Stimulated activated naive B cell treated with anti-CD40 and anti-IgM and Interleukin-4, amounts not matched to agents 10 μg/mL and 1 μg/mL and 100 μg/mL, for 72 hours (primary cell): ENCODE data around the gene GRN.
"Not testable (repeated sequence)": the region's sequence is repeated elsewhere in the genome, so short reads cannot be mapped to it uniquely, and the experiment has no call there.

Experiments used
- ATAC-seq, 2 donors: fragments of 150-1000 bp; cut with Tn5 transposase; replicated peaks; 2 replicates each; pipeline ENCODE4 v1.10.0; 2021; ENCODE audit warnings: moderate library complexity in 1 of 2
- DNase-seq: peaks from one replicate; pipeline ENCODE4 v3.0.0; 2021
- H3K27ac Mint-ChIP-seq: one replicate; pipeline ENCODE4 v1.8.0; 2022; ENCODE audit warnings: mild to moderate bottlenecking, mixed read lengths
- H3K27me3 Mint-ChIP-seq, 2 donors: one replicate each; pipeline ENCODE4 v1.8.0; 2022; ENCODE audit warnings: mixed read lengths in 2 of 2
- H3K36me3 Mint-ChIP-seq, 2 donors: one replicate each; pipeline ENCODE4 v1.8.0; 2022; ENCODE audit warnings: mixed read lengths in 2 of 2, mild to moderate bottlenecking in 1 of 2
- H3K4me1 Mint-ChIP-seq, 2 donors: one replicate each; pipeline ENCODE4 v1.8.0; 2022; ENCODE audit warnings: mixed read lengths in 2 of 2, mild to moderate bottlenecking in 1 of 2
- H3K4me3 Mint-ChIP-seq, 2 donors: one replicate each; pipeline ENCODE4 v1.8.0; 2022; ENCODE audit warnings: mild to moderate bottlenecking in 2 of 2, mixed read lengths in 2 of 2, moderate library complexity in 1 of 2
- H3K9me3 Mint-ChIP-seq, 2 donors: one replicate each; pipeline ENCODE4 v1.8.0; 2022; ENCODE audit warnings: mixed read lengths in 2 of 2, mild to moderate bottlenecking in 1 of 2

Gene GRN

DNA sequence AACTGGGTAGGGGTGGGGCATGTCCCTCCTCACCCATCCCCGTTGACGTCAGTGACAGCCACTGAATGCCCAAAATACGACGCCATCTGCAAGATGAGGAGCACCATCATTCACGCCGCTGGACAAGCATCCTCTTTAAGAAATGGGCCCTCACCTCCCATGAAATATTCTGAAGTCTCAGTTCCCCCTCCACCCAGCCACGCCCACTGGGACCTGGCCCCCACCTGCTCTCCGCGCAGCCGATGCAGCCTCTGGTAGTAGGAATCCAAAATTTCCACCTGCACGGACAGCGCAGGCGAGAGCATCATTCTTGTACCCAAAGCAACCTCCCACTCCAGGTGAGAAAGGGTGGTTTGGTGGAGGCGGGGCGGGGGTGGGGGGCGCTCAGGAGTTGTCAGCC is 38.8 kb downstream of the GRN start:
- ATAC-seq (no peak), DNase-seq (no peak)
- peaks cover 2 to 16% of the 10 kb centered on the region in 2 donors for H3K4me1 Mint-ChIP-seq
- H3K36me3 Mint-ChIP-seq, result no peaks in the 10 kb centered on the region
- H3K9me3 Mint-ChIP-seq, result no peaks in the 10 kb centered on the region
- H3K27me3 Mint-ChIP-seq, result peaks cover 9 to 43% of the 10 kb centered on the region in 2 donors
- H3K4me3 Mint-ChIP-seq, result no peak overlapping the region
- H3K27ac Mint-ChIP-seq, result no peak overlapping the region

DNA sequence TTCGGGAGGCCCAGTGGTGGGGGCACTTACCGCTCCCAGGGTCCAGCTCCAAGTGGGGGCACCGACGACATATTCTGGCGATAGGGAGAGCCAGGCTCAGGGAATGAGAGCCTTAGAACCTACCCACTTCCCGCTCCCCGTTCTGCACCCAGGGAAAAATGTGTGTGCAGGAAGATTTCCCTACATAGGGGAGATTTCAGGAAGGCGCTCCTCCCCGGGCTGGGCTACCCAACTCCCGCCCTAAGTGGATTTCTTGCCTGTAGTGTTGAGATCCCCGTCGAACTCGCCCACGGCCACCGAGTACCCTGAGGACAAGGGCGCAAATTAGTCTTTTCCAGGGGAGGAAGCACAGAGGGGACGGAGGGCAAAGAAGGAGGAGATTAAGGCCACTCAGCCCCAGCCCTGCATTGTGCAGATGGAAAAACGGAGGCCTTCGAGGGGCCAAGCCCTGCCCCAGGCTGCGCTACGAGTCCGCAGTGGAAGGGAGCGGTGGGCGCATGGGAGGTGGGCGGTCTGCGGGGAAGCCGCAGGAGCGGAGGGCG is 39.2 kb downstream of the GRN start:
- Mint-ChIP-seq H3K27me3 (peaks cover 14 to 47% of the 10 kb centered on the region in 2 donors), H3K27ac (peak overlapping the region; percentile 4), H3K9me3 (peaks cover 0 to under 1% of the 10 kb centered on the region in 2 donors), H3K36me3 (peaks cover 0 to 1% of the 10 kb centered on the region in 2 donors), H3K4me1 (peaks cover 2 to 18% of the 10 kb centered on the region in 2 donors), H3K4me3 (peak overlapping the region; percentile 51 to 60)
- ATAC-seq (no peak), DNase-seq (no peak)

DNA sequence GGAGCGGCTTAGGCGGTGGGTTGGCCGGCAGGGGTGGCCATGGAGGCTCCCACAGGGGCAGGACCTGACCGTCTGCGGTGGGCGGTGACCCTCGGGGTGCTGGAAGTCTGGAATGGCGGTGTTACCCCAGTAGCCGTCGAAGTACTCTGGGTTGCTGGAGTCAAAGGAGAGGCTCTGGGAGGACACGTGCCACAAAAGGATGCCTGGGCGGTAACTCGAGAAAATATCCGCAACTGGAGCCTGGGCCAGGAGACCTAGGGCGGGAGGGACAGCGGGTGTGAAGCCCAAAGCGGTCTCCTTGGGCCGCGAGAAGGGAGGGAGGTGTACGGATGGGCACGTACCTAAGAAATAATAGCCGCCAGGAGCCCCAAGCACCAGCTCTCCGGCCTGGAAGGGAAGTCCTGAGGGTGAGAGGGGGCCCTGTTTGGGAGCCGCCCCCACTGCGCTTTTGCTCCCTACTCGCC is 39.8 kb downstream of the GRN start:
- Mint-ChIP-seq H3K27ac (no peak overlapping the region), H3K36me3 (peaks cover 0 to 4% of the 10 kb centered on the region in 2 donors), H3K9me3 (peaks cover 0 to 2% of the 10 kb centered on the region in 2 donors), H3K4me3 (peak overlapping the region; percentile 73 to 78), H3K4me1 (peaks cover 7 to 24% of the 10 kb centered on the region in 2 donors), H3K27me3 (peaks cover 19 to 49% of the 10 kb centered on the region in 2 donors)
- no peak for DNase-seq
- ATAC-seq, result peak; percentile 26 to 34

DNA sequence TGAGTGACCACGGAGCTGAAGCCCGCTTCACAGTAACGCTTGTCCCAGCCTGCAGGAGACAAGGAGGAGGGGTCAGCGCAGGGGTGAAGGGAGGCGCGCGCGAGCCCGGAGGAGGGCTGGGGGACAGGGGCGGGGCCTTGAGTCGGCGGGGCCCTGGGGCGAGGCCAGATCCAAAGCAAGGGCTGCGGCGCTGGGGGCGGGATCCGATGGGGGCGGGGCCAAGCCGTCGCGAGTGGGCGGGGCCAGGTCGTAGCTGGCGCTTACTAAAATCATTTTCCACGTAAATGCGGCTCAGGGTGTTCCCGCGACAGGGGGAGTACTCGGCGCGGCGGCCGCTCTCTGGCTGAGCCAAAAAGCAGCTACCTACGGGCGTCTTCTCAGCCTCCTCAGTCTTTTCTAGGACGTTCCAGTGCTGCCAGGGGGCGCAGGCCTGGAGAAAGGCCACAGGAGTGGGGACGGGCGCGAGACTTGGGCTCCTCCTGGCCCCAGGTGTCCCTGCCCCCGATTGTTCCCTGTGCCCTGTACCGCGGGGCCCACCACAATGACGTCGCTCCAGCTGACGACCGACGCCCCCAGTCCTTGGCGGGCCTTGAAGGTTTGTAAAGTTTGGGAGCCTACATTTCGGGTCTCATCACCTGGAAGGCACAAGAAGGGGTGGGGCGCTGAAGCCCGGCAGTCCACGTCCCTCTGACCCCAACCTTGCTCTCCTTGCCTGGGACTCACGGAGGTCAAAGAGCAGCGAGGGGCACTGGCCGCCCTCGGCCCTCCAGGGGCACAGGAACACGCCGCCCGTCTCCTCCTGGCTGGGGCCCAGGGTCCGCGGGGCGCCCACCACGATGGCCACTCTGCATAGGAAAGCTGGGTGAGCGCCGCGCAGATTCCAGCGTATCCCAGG is 40.4 kb downstream of the GRN start:
- peak overlapping the region; percentile 38 for H3K27ac Mint-ChIP-seq
- DNase-seq, result peak; percentile 71
- peaks cover 9 to 30% of the 10 kb centered on the region in 2 donors for H3K4me1 Mint-ChIP-seq
- peaks cover 20 to 50% of the 10 kb centered on the region in 2 donors for H3K27me3 Mint-ChIP-seq
- peak overlapping the region; percentile 73 to 78 for H3K4me3 Mint-ChIP-seq
- peaks cover 0 to 4% of the 10 kb centered on the region in 2 donors for H3K36me3 Mint-ChIP-seq
- peaks cover 0 to 6% of the 10 kb centered on the region in 2 donors for H3K9me3 Mint-ChIP-seq
- ATAC-seq, result peak; percentile 86

DNA sequence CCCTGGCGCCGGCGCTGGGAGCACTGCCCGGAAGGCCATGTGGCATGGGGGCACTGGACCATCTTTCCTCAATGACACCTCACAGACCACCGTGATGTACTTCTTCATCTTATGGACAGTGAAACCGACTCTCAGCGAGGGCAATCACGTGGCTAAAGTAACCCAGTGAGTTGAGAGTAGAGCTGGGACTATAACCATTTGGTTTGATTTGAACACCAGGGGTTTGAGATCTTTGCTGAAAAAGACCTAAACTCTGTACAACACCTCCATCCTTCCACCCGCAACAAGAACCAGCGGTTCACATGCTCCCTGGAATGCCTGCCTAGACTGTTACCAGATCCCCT is 41.1 kb downstream of the GRN start:
- H3K27ac Mint-ChIP-seq, result no peak overlapping the region
- ATAC-seq, result no peak

DNA sequence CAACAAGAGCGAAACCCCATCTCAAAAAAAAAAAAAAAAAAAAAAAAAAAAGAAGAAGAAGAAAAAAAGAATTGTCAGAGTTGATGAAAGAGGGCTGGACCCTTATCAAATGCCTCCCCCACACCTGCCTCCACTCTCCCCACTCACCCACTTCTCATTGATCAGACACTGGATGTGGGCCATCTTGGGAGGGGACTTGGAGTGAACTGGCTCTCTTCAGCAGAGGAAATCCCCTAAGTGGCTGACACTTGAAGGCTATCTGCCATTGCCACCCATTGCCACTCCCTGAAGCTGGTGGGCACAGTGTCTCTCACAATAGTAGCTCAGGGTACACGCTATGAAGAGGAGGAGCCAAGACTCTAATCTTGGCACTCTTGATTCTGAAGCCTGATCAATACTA is 42.7 kb downstream of the GRN start:
- Mint-ChIP-seq H3K27me3 (peaks cover 20 to 45% of the 10 kb centered on the region in 2 donors), H3K9me3 (peaks cover 0 to 6% of the 10 kb centered on the region in 2 donors), H3K36me3 (peaks cover 0 to 4% of the 10 kb centered on the region in 2 donors), H3K27ac (no peak overlapping the region), H3K4me3 (no peak overlapping the region), H3K4me1 (peaks cover 9 to 34% of the 10 kb centered on the region in 2 donors)
- ATAC-seq (no peak), DNase-seq (no peak)

More for the DNA sequence above, 41.1 kb downstream of the GRN start:
- peaks cover 0 to 6% of the 10 kb centered on the region in 2 donors for H3K9me3 Mint-ChIP-seq
- peak overlapping the region; percentile 73 to 78 for H3K4me3 Mint-ChIP-seq
- H3K36me3 Mint-ChIP-seq, result peaks cover 0 to 4% of the 10 kb centered on the region in 2 donors
- DNase-seq, result no peak
- peaks cover 20 to 50% of the 10 kb centered on the region in 2 donors for H3K27me3 Mint-ChIP-seq
- H3K4me1 Mint-ChIP-seq, result peaks cover 9 to 34% of the 10 kb centered on the region in 2 donors

DNA sequence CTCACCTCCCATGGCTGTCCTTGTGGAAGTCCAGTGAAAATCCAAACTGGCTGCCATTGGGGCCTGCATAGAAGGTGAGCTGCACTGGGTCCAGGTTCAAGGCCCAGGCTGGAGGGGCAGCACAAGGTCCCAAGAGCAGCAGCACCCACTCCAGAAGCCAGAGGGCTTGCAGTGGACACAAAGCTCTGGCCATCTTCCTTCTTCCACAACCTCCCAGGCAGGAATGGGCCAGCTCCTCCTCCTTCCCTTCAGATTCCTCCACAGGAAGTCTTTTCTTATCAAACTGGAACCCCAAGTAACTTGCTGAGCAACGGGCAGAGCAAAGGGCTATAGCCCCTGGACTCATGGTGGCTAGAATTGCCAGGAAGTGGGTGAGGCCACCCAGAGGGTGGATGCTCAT is 44.2 kb downstream of the GRN start, which contains the start of gene ITGA2B:
ITGA2B (minus strand) TSS at position 369 of the 400 bp plus-strand sequence; CDS start at position 193, 176 bp downstream.
- H3K9me3 Mint-ChIP-seq, result peaks cover 0 to 6% of the 10 kb centered on the region in 2 donors
- H3K27me3 Mint-ChIP-seq, result peaks cover 20 to 31% of the 10 kb centered on the region in 2 donors
- H3K36me3 Mint-ChIP-seq, result peaks cover 0 to 5% of the 10 kb centered on the region in 2 donors
- peak within 1 kb of the TSS; percentile 70 for H3K27ac Mint-ChIP-seq
- ATAC-seq (no peak), DNase-seq (no peak)
- H3K4me3 Mint-ChIP-seq, result no peak within 1 kb of the TSS
- peaks cover 9 to 34% of the 10 kb centered on the region in 2 donors for H3K4me1 Mint-ChIP-seq

DNA sequence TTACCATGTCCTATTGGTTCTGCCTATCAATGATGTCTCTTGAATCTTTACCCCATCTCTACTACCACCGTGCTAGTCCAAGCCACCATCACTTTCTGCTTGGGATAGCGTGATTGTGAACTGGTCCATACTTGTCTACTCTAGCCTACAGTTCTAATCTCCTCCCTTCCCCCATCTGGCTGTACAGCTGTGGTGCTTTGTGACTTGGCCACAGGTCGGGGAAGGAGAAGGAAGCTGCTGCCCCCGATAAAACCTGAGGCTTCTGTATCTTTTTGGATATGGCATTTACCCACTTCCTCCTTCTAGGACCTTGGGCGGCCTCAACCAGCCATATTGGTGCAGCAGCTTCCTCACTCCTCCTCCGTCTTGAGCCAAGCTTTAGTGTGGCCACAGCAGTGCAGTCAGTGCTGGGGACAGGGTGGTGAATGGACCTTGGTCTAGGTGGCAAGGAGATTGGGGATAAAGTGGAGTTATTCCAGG is 44.7 kb downstream of the GRN start:
- H3K4me3 Mint-ChIP-seq, result no peak overlapping the region
- H3K27ac Mint-ChIP-seq, result peak overlapping the region; percentile 15
- peaks cover 9 to 31% of the 10 kb centered on the region in 2 donors for H3K4me1 Mint-ChIP-seq
- peaks cover 0 to 6% of the 10 kb centered on the region in 2 donors for H3K9me3 Mint-ChIP-seq
- ATAC-seq, result peak; percentile 25 to 47
- peaks cover 0 to 10% of the 10 kb centered on the region in 2 donors for H3K36me3 Mint-ChIP-seq
- DNase-seq, result no peak
- peaks cover 20 to 26% of the 10 kb centered on the region in 2 donors for H3K27me3 Mint-ChIP-seq

DNA sequence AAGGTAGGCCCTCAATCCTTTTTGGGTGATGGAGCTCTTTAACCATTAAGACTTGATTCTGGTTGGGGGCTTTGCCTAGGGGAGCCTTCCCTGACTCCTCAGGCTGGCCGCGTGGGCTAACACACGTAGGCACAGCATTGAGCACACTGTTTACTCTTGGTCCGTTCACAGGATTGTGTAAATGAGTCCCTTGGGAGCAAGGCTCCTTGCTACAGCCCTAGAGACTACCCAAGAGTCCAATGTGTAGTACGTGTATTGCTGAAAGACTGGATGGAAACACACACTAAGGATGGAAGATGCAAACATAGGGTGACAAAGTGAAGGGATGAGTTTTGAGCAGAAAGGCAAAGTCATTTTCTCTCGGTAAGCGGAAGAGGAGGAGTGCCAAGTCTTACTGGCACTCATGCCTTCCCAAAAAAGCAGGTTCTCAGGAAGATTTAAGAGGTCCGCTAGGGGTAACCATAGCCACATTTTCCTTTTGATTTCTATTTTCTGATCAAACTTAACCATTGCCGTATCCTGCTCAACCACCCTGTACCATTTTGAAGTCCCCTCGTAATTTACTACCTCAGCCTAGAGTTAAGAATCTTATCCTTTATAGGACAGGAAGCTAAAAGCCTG is 45.3 kb downstream of the GRN start:
- Mint-ChIP-seq H3K4me1 (peaks cover 9 to 28% of the 10 kb centered on the region in 2 donors), H3K27me3 (peaks cover 20 to 24% of the 10 kb centered on the region in 2 donors), H3K36me3 (peaks cover 0 to 13% of the 10 kb centered on the region in 2 donors), H3K27ac (no peak overlapping the region), H3K4me3 (no peak overlapping the region), H3K9me3 (peaks cover 0 to 6% of the 10 kb centered on the region in 2 donors)
- no peak for DNase-seq
- no peak for ATAC-seq

DNA sequence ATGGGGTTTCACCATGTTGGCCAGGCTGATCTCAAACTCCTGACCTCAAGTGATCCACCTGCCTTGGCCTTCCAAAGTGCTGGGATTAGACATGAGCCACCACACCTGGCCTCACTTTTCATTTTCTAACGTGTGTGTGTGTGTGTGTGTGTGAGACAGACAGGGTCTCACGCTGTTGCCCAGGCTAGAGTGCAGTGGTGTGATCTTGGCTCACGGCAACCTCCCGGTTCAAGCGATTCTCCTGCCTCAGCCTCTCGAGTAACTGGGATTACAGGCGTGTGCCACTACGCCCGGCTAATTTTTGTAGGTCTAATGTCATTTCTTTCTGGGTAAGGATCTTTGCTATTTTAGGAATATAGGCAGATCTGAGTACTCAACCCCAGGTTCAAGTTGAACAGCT is 49.0 kb downstream of the GRN start:
- DNase-seq, H3K9me3 Mint-ChIP-seq, H3K27ac Mint-ChIP-seq, H3K4me3 Mint-ChIP-seq, ATAC-seq: not testable (repeated sequence)
- Mint-ChIP-seq H3K27me3 (peaks cover 8 to 12% of the 10 kb centered on the region in 2 donors), H3K4me1 (peaks cover 9 to 29% of the 10 kb centered on the region in 2 donors), H3K36me3 (peaks cover 23 to 45% of the 10 kb centered on the region in 2 donors)

DNA sequence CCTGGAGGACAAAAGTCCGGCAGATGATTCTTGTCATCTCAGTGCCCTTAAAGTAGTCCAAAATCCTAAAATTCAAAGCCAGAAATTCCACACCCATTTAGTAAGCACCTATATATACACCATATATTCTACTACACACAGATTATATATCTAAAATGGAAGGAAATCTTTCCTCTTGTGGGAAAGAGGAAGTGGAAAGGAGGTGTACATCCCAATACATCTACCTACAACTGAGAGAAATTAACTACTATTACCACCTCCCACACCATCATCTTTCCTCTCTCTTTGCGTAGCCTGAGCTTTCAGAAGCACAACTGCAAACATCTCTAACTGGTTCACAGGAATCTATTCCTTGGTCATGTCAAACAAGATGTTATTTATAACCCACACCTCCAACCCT is 49.7 kb downstream of the GRN start:
- no peak overlapping the region for H3K4me3 Mint-ChIP-seq
- peaks cover 1 to 4% of the 10 kb centered on the region in 2 donors for H3K27me3 Mint-ChIP-seq
- DNase-seq (no peak), ATAC-seq (no peak)
- peaks cover 0 to 4% of the 10 kb centered on the region in 2 donors for H3K9me3 Mint-ChIP-seq
- no peak overlapping the region for H3K27ac Mint-ChIP-seq
- peaks cover 29 to 49% of the 10 kb centered on the region in 2 donors for H3K36me3 Mint-ChIP-seq
- peaks cover 4 to 23% of the 10 kb centered on the region in 2 donors for H3K4me1 Mint-ChIP-seq

DNA sequence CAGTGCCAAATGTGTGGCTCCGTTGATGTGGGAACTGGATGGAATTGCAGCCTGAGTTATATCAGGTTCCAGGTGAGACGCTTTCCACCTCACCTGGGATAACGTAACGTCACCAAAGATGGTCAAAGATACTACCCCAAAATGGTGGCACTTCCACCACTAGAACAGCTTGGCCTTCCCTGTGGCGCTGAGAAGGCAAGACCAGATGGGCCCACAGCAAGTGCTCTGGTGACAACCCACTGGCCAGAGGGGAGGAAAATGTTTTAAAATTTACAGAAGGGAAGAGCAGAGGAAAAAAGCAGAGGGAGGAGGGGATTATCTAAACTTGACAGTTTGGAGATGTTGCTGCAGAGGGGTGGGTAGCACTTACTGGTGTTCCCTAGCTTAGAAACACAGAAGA is 51.8 kb downstream of the GRN start:
- H3K27ac Mint-ChIP-seq, result no peak overlapping the region
- peaks cover 39 to 60% of the 10 kb centered on the region in 2 donors for H3K36me3 Mint-ChIP-seq
- no peak for DNase-seq
- H3K4me3 Mint-ChIP-seq, result no peak overlapping the region
- no peak for ATAC-seq
- H3K4me1 Mint-ChIP-seq, result peaks cover 2 to 17% of the 10 kb centered on the region in 2 donors
- H3K9me3 Mint-ChIP-seq, result no peaks in the 10 kb centered on the region
- no peaks in the 10 kb centered on the region for H3K27me3 Mint-ChIP-seq

DNA sequence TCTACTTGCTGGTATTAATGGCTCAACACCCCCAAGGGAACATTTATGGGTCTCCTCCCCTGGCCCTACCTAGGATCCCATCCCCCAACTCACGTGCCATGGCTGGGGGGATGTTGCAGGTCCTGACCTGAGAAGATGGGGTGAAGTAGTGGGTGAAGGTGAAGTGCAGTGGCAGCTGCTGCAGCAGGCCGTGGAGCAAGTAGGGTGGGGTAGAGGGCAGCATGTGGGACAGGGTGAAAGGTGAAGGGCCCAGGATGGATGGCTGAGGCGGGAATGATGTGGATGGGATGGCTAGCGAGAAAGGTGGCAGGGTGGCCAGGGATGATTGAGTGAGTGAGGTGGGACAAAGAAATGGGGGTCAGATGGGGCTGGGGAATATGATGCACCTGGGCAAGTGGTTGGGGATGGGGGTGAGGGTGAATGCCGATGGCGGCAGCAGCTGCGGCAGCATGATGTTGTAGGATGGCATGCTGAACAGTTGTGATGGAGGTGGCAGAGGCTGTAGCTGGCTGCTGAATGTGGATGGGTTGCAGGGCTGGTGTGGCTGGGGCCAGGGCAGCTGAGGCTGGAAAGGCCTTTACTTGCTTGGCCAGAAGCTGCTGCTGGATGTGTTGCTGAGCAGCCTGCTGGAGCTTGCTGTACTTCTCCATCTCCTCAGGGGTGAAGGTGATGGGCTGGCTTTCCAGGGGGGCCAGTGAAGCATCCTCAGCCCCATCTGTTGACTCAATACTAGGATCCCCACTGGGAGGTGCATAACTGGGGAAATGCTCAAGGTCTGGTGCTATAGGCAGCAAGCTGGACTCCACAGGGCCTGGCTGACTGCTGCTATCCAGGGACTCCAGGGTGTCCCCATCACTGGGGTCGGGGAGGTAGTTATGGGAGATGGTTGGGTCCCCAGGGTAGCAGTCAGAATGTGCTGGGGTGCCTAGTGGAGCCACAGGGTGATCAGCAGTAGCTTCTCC is 52.7 kb downstream of the GRN start:
- Mint-ChIP-seq H3K27me3 (no peaks in the 10 kb centered on the region), H3K4me1 (peaks cover 5 to 20% of the 10 kb centered on the region in 2 donors), H3K9me3 (no peaks in the 10 kb centered on the region), H3K36me3 (peaks cover 41 to 66% of the 10 kb centered on the region in 2 donors), H3K4me3 (no peak overlapping the region), H3K27ac (peak overlapping the region; percentile 31)
- ATAC-seq, result no peak
- no peak for DNase-seq
